ENCODE results near the gene PRKAG2.
A peak's percentile ranks its signal among the peaks of the same experiment; 100 is the strongest.

Gene PRKAG2

DNA sequence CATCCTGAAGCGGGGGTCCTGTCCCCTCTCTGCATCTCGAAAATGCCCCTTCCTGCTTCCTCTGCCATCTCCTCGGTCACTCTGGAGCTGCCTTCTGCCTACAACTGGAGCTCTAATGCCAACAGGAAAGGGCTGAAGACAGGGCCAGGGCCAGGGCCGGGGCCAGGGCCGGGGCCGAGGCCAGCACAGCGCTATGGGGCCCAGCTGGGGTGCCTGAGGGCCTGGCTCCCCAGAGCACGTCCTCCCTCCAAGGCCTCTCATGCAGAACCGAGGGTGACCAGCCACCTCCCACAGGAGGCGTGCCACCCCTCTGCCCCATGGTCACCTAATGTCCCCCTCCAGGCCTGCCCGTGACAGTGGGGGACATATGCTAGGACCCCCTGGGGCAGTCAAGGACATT lies 155.7 kb downstream of the PRKAG2 start:
- DNase-seq: no peak

DNA sequence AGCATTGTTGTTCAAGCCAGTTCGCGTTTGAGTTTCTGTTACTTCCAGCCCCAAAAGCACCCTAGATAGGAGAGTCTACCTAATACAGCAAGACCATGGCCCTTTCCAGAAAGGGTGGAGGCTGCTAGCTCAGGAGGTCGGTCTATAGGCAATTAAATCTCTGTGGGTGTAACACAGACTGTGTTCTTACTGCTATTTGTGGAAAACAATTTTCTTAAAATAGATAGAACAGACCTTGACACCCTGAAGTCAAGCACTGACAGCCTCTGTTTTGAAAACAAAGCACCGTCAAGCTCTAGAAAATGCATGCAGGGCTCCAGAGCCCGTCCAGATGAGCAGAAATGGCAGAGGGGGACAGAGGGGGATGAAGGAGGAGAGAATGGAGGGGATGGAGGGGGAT lies 156.6 kb downstream of the PRKAG2 start:
- DNase-seq: no peak

DNA sequence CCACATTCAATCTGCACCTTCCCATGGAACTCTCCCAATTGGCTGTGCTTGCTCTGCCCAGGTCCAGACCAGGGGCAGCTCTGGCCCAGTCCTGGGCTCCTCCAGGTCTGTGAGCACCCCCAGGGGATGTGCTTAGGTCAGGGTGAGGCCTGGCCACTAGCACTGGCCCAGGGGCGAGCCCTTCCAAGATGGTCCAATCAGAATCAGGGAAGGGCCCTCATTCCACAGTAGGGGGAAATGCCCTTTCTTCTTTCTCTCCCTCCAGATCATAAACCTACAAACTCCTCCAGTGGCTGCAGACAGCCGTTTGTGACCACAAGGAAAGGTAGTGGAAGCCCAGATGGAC lies 157.0 kb downstream of the PRKAG2 start:
- DNase-seq: no peak

DNA sequence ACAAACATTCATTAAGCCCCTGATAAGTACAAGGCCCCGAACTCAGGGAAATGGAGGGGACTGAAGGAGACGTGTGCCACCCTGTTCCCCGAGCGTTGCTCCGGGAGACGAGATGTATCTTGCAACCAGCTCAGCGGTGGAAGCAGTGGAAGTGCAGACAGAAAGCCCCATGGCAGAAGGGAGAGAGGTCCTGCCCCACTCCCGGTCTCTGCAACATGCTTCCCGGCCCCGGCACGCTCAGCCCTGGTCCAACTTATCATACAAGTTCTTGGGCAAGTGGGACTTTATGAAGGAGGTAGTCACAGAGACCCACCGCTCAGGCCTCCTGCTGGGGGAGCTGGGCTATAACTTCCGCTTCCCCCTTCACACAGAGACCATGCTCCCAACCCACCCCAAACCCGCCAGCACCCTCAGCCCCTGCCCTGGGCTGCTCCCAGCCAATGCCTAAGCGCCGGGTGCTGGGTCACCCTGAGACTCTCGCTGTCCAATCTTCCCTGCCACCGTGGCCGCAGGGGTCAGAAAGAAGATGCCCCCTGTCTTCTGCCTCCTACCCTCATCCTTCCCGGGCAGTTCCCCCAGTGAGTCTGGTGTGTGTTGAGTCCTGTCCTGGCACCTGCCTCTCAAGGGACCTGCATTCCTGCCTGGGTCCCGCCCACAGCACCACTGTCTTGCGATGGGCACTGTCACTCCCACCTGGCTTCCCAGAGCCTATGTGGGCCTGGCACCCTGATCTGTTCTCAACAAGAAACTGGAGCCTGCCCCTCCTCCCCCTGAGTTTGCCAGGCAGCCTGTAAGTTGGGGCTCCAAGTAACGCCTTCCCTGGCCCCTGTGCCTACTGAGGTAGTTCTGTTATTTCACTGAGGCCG lies 157.7 kb downstream of the PRKAG2 start:
- no peak for DNase-seq

DNA sequence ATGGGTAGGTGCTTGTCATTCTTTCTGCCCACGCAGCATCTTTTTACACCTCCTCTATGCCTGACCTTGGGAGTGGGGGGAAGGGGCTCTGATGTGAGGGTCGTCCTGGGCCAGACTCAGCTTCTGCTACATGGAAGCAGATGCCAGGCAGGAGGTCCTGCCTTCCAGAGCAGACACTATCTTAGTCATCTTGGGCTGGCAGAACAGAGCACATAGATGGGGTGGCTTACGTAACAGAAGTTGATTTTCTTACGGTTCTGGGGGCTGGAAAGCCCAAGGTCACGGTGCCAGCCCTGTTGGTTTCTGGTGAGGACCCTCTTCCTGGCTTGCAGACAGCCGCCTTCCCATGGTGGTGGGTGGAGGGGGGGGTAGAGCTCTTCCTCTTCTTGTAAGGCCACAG lies 159.0 kb downstream of the PRKAG2 start:
- no peak for DNase-seq

- no peak for DNase-seq
Measured at GRCh38 chr7:151717415-151717814, 159.5 kb downstream of the PRKAG2 start.

DNA sequence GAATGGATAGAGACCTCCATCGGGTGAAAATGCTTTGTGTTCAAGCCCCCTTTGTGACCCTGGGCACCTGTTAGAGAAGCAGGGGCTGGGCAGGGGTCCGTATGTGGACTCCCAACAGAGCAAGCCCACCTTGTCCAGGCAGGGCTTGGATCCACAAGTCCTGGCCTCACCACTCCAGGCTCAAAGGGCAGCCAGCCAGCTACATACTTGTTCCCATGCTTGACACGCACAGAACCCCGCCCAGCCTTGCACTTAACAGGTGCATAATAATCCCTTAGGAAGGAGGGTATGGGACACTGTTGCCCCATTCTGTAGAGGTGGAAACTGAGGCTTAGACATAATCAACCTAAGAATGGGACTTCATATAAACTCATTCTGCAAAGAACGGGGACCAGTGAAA lies 160.6 kb downstream of the PRKAG2 start:
- no peak for DNase-seq

- no peak for DNase-seq
Measured at GRCh38 chr7:151715666-151716315, 161.1 kb downstream of the PRKAG2 start.

DNA sequence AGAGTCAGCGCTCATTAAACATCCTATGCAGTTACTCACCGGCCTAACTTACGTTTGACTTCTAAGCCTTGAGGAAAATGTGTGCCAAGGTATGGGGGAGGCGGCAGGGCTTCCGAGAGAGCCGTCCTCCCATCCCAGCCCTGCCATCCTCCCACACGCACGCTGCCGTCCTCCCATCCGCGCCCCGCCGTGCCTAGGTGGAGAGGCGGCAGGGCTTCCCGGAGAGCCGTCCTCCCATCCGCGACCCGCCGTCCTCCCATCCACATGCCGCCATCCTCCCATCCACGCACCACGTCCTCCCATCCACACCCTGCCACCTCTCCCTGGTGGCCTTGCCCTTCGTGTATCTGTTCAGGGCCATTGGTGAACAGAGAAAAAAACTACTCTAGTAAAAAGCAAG lies 162.7 kb downstream of the PRKAG2 start:
- no peak for DNase-seq

DNA sequence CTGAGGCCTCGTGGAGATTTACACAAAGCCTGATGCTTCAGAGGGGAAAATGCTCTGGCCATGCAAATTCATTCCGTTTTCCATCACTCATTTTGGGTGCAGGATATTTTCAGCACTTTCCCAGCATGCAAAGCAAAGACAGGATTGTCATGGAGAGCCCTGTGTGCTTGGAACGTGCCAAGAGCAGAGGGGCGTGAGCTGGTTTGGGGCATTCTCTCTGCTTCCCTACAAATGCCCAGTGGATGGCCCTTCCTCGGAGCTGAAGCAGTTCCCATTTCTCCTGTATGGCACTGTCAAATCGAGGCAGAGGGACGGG lies 164.1 kb downstream of the PRKAG2 start:
- no peak for DNase-seq

- DNase-seq: no peak
Measured at GRCh38 chr7:151711906-151712809, 164.8 kb downstream of the PRKAG2 start.

DNA sequence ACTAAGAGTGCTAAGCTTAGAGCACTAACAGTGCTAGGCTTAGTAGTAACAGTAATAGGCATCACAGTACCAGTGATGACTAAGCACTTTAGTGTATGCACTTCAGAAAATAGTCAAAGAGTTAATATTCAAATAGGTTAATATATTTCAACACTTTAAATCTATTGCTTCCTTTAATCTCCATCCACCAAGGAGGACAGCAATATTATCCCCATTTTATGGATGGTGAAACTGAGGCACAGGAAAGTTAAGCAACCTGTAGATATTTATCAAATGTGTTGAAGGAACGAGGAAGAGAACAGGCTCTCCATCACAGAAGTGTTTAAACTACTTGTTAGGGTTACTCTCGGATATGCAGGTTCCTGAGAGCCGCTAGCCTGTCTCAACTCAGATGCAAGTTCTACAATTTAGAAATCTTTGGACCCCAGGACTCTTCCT lies 165.5 kb downstream of the PRKAG2 start:
- no peak for DNase-seq

DNA sequence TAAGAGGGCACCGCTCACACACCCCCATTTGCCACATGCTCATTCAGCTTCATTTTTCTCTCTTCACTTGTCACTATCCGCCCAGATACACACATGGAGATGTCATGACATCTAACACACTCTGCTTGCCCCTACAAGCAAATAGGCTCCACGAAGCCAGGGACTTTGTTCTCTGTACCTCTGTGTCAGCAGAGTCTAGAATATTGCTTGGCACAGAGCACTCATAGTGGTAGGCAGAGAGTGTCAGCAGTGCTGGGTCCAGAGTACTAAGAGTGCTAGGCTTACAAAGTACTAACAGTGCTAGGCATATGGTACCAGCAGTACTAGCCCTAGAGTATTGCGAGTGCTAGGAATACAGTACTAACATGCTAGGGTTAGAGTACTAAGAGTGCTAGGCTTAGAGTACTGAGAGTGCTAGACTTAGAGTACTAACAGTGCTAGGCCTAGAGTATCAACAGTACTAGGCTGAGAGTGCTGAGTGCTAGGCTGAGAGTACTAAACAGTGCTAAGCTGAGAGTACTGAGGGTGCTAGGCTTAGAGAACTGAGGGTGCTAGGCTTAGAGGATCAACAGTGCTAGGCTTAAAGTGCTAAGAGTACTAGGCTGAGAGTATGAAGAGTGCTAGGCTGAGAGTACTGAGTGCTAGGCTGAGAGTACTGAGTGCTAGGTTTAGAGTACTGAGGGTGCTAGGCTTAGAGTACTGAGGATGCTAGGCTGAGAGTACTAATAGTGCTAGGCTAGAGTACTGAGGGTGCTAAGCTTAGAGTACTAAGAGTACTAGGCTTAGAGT lies 166.1 kb downstream of the PRKAG2 start:
- no peak for DNase-seq

DNA sequence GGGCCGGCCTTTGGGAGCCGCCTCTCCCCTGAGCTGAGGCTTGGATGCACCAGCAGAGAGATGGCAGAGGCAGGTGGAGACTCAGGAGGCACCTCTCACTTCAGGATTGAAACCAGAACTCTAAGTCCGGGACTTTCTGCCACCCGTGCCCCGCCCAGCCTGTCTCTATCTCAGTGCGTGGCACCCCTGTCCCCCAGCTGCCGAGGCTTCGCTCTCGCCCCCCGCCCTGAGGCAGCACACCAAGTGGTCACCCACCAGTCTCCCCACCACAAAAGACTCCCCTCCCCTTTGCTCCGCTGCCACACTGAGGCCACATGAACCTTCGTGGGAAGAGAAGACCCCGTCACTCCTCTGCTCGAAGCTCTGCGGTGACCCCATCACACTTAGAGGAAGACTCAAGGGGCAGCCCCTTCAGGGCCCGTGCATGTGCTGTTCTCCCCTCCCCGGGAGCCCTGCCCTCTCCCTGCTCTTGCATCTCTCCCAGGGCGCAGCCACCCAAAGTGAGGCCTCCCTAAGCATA lies 166.7 kb downstream of the PRKAG2 start:
- DNase-seq: no peak

DNA sequence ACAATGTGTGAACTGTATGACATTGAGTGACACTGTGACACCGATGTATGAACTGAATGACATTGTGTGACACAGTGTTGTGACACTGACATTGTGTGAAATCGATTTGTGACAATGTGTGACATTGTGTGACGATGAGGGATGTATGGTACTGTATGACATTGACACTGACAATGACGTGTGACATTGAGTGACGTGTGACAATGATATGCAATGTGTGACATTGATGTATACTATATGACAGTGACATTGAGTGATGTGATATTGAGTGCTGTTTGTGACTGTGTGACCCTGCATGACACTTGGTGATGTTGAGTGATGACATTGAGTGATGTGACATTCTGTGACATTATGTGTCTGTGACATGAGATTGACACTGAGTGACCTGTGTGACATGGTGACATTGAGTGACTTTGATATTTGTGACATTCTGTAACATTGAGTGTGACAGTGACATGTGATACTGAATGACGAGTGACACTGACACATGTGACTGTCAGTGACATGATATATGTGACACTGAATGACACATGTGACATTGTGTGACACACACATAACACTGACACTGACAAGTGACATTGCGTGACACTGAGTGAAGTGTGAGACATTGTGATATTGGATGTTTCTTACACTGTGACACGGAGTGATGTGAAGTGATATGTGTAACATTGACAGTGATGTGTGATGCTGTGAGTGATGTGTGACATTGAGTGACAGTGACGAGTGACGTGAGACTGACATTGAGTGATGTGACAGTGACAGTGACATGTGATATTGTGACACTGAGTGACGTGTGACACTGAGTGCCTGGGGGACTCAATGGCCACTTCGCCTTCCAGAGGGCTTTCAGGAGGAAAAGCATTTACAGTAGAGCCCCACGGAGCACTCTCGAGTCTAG lies 167.5 kb downstream of the PRKAG2 start:
- DNase-seq: no peak

GRCh38 chr7:151708610-151709009 lies 168.3 kb downstream of the PRKAG2 start:
- DNase-seq: no peak

GRCh38 chr7:151707757-151708156 lies 169.2 kb downstream of the PRKAG2 start:
- no peak for DNase-seq

DNA sequence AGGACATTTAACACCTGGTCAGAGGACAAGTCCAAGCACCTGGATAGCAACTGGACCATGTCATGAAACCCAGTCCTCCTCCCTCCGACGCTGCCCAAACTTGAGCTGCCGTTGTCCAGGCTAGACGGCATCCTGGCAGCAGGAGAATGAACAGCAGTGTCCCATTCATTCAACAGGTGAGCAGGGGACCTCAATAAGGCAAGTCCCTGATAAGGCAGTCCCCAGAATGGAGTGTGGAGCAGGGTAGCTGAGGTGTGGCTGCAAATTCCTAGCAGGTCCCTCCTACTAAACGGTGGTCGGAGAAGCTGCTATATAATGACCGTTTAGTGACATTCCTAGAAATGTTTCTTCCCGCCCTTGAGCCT lies 169.8 kb downstream of the PRKAG2 start:
- DNase-seq: no peak

GRCh38 chr7:151706277-151707104 lies 170.4 kb downstream of the PRKAG2 start:
- DNase-seq: no peak

DNA sequence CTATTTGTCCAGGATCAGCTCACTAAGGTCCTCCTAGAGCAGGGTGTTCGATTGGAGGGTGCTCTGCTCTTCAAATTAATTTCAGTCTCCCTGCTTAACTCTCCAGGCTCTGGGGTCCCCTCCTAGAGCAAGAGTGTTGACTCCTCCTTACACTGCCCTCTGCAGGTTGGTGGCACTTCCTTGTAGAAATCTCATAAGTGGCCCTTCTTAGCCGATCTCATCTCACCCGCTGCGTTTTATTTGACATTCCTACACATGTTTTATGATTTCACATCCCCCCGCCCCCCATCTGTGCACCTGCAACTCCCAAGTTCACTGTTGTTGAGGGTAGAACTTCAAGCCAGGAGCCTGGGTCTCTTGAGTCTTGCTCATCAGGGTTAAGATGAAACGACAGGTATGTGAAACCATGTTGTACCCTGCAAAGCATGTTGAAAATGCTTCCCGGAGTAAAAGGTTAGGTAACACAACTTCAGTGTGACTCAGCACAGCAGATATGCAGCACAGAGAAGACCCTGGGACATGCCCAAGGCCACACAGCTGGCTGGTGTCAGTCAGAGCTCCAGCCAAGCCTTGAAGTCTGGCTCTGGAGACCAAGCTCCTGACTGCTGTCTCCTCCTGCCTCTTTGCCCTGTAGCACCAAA lies 171.2 kb downstream of the PRKAG2 start:
- DNase-seq: peak in 1 of 2 experiments; percentile 5
